HG03439 (cell line): Measurements from ENCODE around the gene LYSMD1.

ENCODE experiments used
- ATAC-seq: cut with Tn5 transposase; IDR thresholded peaks from one replicate; pipeline ENCODE4 v1.9.1; 2021; ENCODE audit warnings: mild to moderate bottlenecking, moderate library complexity; ENCODE audit not compliant: unreplicated experiment

The LYSMD1 gene

DNA sequence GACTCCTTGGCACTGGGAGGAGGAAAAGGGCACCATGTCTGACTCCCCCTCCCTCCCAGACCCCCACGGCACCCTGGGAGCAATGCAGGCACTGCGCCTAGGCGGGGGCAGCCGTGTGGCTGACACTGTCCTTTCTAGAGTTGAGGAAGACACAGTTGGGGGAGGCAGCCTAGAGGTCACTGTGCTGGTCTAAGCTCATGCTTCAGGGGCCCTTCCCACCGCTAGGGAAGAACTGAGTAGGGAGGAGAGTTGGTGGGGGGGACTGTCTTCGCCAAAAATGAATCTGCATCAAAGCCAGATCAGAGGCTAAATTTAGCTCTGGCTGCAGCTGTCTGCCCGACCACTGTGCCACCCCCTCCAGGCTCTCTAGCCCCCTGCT lies 22.7 kb downstream of the LYSMD1 start:
- ATAC-seq: no peak

- ATAC-seq: no peak
Measured at GRCh38 chr1:151142411-151143056, 23.2 kb downstream of the LYSMD1 start.

DNA sequence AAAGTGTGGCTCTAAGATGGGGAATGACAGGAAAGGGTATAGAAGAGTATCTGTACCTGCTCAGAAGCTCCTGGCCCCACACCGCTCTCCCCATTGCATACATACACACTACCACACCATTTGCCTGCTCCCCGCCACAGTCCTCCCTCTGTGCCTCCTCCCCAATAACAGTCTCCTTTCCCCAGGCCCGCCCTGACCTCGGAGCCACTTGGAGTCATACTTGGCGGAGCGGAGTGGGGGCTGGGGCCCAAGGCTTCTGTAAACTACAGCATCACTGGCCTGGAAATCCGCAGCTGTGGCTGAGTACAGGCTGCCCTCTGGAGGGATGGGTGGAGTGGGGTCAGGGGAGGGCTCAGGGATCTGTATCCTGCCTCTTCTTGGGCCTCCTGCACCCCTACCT lies 27.9 kb downstream of the LYSMD1 start:
- ATAC-seq: no peak

DNA sequence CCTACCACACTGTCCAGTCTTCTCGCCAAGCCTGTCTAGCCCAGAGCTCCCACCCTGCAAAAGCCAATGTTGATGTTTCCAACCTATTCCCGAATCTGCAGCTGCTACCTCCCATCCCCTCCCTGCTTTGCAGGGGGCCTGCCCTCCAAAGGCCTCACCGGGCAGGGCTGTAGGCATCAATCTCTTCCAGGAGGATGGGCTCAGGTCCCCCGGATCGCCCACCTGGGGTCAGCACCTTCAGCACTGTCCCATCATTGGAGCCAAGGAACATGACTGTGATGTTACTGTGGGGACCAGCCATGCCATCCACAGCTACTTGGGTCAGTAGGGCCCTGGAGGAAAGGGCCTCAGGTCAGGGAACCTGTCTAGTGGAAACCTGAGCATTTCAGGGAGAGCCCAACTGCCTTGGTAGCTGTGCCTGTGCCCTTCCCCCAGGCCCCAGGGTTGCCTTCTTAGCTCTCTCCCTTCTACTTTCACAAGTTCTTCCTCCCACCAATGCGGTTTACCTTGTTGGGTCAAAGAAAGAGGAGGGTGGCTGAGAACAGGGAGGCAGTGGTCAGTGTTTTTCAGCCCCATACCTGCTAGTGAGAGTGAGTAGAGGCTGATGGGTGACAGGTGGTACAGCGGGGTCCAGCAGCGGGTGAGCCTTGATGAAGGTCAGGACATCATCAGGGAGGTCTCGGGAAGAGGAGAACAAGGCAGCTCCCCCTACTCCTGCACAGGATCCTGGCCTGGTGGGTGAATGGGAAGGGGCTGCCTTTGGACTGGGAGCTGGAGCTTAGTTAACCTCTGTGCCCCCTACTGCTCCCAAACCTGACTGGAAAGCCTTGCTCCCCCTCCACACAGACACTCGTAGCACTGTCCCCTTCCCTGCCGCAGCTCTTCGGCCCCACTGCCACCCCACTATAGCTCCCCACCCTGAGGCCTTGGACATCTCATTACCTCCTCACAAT lies 30.0 kb downstream of the LYSMD1 start:
- ATAC-seq: no peak

DNA sequence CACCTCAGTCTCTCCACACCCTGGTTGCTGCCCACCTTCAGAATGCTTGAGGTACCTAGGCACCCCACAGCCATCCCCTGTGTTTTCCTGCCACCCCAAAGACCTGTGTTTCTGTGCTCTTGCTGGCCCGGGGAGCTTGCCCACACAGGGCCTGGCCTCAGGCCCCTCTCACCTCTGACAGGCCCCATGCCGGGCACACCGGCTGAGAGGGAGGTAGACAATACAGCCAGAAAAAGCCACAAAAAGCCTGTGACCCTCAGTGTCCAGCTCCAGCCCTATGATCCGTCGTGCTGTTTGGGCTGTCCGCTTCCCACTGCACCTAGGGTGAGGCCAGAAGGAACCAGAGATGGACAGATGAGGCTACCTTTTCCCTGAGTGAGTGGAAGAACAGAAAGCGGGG lies 30.7 kb downstream of the LYSMD1 start:
- no peak for ATAC-seq

DNA sequence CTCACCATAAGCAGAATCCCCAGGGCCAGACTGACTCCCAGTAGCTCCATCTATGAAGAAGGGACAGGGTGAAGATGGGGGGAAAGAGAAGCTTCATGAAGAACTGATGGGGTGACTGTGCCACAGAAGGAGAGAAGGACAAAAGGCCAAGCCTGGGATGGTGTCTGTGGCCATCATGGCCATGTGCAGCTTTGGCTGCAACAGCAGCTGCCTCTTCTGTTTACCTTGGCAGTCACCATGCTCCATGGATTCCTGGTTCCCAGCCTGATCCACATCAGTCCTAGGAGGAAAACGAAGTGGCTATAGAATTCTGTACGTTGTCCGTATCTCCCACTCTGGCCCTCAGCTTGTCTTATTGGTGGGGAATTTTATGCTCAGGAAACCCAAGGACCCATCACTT lies 31.3 kb downstream of the LYSMD1 start:
- ATAC-seq: no peak

GRCh38 chr1:151133018-151133806 lies 32.5 kb downstream of the LYSMD1 start:
- ATAC-seq: no peak

GRCh38 chr1:151132335-151133017 lies 33.2 kb downstream of the LYSMD1 start:
- ATAC-seq: no peak

DNA sequence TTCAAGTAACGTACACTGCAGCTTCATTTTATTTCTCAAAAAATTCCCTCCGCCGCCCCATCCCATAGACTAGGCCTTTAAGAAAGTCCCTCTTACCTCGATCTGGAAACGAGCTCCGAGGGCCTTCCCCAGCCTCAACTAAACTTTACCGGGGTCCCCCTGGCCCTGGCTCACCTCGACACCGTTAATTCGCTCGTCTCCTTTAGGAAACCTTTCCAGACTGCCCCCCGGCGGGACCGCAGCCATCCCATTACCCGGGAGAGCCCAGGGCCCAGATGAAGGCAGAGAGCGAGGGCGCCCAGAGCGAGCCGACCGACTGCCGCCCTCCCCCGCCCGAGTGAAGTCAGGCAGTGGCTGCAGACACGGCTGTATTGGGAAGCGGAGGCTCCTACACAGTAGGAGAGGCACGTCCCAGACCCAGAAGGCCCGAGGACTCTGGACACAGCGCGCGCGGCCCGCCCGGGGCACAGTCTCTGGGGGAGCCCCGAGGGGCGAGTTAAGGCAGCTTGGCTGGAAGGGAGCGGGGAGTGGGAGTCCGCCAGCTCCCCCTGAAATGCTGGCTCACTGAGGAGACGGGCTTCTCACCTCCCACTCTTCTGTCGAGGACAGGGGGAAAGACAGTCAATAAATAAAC lies 33.9 kb downstream of the LYSMD1 start:
- ATAC-seq: no peak

GRCh38 chr1:151130987-151131586 lies 34.6 kb downstream of the LYSMD1 start:
- peak; percentile 56 for ATAC-seq

GRCh38 chr1:151128800-151129199 lies 36.9 kb downstream of the LYSMD1 start:
- no peak for ATAC-seq

DNA sequence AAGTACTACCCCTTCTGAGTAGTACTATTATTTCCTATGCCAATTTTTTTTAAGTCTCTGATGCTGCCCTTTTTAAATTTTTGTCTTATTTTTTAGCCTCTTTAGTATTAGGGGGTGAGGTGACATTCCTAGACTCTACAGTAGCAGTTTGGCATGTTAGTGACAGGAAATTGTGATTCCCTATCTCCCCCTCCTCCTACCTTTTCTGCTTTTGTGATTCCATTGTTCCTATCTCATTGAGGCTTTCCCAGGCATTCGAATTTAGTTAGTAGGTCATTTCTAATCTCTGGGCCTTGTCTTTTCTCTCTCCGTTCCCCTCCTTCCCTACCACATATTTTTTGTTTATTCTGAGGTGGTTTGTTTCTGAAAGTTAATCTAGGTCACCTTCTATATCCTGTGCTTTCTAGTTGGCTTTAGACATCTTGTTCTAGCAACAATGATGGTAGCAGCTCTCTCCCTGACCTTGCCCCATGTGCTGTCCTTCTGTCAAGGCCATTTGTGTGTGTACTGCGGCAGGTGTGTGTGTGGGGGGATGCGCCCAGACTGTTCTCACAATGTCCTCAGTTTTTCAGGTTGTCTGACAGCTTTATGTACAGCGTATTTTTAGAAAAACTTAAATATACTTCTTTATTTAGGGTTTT lies 40.8 kb downstream of the LYSMD1 start:
- ATAC-seq: no peak

DNA sequence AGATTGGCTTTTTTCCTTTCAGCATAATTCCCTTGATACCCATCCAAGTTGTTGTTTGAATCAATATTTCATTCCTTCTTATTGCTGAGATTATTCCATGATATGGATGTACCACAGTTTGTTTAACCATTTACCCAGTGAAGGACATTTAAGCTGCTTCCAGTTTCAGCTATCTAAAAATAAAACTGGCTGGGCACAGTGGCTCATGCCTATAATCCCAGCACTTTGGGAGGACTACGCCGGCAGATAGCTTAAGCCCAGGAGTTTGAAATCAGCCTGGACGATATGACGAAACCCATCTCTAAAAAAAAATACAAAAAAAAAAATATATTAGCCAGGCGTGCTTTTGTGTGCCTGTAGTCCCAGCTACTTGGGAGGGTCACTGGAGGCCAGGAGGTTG lies 51.8 kb downstream of the LYSMD1 start:
- ATAC-seq: no peak
